Activated T-helper 2 cell treated with anti-CD3 and anti-CD28 coated beads, Interferon-gamma antibody, Interleukin-2, Interleukin-4, amounts not matched to agents 10 μg/mL and 5 μg/mL and 100 μg/mL, durations not matched to agents 14 hours and 24 hours and 36 hours (primary cell): ENCODE results near the gene PARP6. TPM values are rescaled to one million over a fixed set of nuclear protein-coding genes. Genes with fewer than 3 reads are reported as not detected.
A peak's percentile ranks its signal among the peaks of the same experiment; 100 is the strongest.

Experiments used
- DNase-seq: peaks from one replicate; pipeline ENCODE4 v3.0.0; 2021; ENCODE audit warnings: low spot score
- H3K27ac Mint-ChIP-seq: one replicate; pipeline ENCODE4 v1.8.0; 2021; ENCODE audit warnings: mixed read lengths
- H3K27me3 Mint-ChIP-seq: one replicate; pipeline ENCODE4 v1.8.0; 2021; ENCODE audit warnings: low read depth, mixed read lengths
- H3K36me3 Mint-ChIP-seq: one replicate; pipeline ENCODE4 v1.8.0; 2021; ENCODE audit warnings: low read depth, mixed read lengths
- H3K4me1 Mint-ChIP-seq: one replicate; pipeline ENCODE4 v1.8.0; 2021; ENCODE audit warnings: low read depth, mixed read lengths
- H3K4me3 Mint-ChIP-seq: one replicate; pipeline ENCODE4 v1.8.0; 2021; ENCODE audit warnings: low read depth, mild to moderate bottlenecking, moderate library complexity, mixed read lengths
- H3K9me3 Mint-ChIP-seq: one replicate; pipeline ENCODE4 v1.8.0; 2021; ENCODE audit warnings: mixed read lengths
- intact Hi-C: fragments of 100-400 bp; cut with micrococcal nuclease; formaldehyde crosslinking; loops from one replicate; pipeline ENCODE4 v1.15.1; 2023
- total RNA-seq: library from RNA; stranded (reverse); gene quantifications from 2 replicates; pipeline ENCODE4 v1.2.3, GENCODE V29; 2022

The PARP6 gene
- total RNA-seq, 1 donor from 2014 or later, result 73.1 TPM

DNA sequence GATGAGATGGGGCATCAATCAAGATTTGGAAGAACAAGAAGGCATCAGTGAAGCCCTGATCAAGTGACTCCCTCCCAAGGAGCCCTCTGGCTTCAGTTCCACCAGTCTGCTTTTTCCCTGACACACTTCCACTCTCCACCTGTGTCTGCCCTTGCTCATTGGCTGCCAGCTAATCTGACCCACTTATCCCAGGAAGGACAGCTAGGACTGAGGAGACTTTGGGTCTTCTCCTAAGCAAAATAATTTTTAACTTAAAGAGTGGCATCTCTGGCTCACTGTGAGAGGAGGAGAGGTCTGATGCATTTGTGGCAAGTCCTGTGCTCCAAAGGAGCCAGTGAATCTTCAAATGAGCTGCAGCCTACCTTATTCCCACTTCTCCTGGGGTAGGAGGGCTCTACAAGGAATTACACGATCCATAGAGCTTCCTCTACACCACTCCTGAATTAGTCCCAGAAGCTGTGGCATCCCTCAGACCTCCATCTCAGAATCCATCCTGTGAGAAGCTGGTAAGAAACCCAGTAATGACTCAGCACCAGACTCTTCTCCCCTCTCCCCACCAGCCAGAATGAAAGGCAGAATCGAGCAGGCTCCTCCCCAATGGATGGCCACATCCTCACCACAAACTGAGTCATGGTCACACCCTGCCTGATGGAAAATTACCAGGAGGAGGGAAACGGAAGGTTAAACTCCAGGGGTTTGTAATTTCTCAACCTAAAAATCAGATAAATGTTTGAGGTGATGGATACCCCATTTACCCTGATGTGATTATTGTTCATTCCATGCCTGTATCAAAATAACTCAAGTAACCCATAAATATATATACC, 35.1 kb downstream of the PARP6 start:
- peak; percentile 76 for DNase-seq
- Mint-ChIP-seq H3K27ac (peak overlapping the region; percentile 80), H3K9me3 (no peaks in the 10 kb centered on the region), H3K27me3 (no peaks in the 10 kb centered on the region), H3K36me3 (peaks cover 22% of the 10 kb centered on the region), H3K4me3 (peak overlapping the region; percentile 76), H3K4me1 (peaks cover 40% of the 10 kb centered on the region)
- intact Hi-C loops, result loop anchor here (1.0 kb wide), 1 partner anchor 9 kb away; no protein-coding TSS in a partner anchor

DNA sequence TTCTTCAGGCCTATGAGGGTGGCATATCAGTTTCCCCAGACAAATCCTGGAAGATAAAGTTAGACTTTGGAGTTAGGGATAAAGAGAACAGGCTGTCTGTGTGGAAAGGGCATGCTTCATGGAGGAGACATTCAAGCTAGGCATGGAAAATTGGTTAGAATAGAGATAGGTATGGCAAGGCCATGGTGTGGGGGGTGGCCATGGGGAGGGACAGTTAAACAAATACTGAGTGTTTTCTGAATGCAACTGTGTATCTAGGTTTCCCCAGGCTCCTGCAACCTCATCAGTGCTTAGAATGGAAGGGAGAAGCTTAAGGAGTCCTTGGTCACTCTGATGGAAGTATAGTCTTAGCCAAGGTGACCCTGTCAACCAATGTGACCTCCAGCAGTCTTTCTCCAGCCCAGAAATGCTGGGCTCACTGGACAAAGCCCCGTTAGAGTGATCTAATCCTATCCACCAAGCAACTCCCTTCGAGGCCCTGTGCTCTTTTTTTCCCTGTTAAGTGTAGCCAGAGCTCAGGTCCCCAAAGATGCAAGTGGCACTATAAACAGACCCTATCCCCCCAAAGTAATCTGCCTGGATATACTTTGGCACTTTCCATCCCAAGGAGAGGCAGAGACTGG, 35.9 kb downstream of the PARP6 start:
- no peak overlapping the region for H3K4me3 Mint-ChIP-seq
- no peaks in the 10 kb centered on the region for H3K9me3 Mint-ChIP-seq
- intact Hi-C loops, result loop anchor here (1.0 kb wide), 1 partner anchor 8 kb away; no protein-coding TSS in a partner anchor
- H3K27ac Mint-ChIP-seq, result peak overlapping the region; percentile 80
- peaks cover 15% of the 10 kb centered on the region for H3K36me3 Mint-ChIP-seq
- no peaks in the 10 kb centered on the region for H3K27me3 Mint-ChIP-seq
- H3K4me1 Mint-ChIP-seq, result peaks cover 48% of the 10 kb centered on the region
- DNase-seq, result no peak

DNA sequence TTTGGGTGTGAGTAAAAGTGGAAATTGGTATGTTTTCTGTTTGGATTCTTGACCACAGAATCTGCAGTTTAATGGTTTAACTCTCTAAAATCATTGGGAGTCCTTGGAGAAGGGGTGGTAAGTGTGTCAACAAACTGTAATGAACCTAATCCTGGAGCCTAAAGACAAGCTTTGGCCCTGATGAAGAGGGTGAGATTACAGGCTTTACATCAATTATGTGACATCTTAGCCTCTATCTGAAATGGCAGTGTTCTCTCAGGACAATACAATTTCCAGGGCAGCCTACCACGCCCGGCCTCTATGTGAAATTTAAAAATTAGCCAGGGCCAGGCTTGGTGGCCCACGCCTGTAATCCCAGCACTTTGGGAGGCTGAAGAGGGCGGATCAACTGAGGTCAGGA, 37.1 kb downstream of the PARP6 start:
- intact Hi-C loops, result no loop called here
- Mint-ChIP-seq H3K4me3 (no peak overlapping the region), H3K9me3 (no peaks in the 10 kb centered on the region), H3K27ac (no peak overlapping the region), H3K4me1 (peaks cover 48% of the 10 kb centered on the region), H3K27me3 (no peaks in the 10 kb centered on the region), H3K36me3 (peaks cover 10% of the 10 kb centered on the region)
- no peak for DNase-seq

DNA sequence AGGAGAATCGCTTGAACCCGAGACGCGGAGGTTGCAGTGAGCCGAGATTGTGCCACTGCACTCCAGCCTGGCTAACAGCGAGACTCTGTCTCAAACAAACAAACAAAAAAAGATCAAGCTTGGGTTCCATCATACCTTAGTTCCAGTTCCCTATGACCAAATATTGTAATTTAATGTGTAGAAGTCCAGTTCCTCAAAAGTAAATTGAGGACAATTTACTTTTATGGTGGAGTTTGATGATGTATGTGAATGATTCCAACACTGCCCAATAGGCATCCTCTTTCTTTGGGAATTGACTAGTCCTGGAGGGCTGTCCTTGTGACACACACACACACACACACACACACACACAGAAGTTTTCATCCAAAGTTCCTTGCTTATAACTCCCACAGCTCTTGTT, 38.6 kb downstream of the PARP6 start:
- no peak overlapping the region for H3K27ac Mint-ChIP-seq
- intact Hi-C loops, result no loop called here
- H3K27me3 Mint-ChIP-seq, result no peaks in the 10 kb centered on the region
- no peaks in the 10 kb centered on the region for H3K9me3 Mint-ChIP-seq
- peaks cover 42% of the 10 kb centered on the region for H3K4me1 Mint-ChIP-seq
- no peak overlapping the region for H3K4me3 Mint-ChIP-seq
- peaks cover 16% of the 10 kb centered on the region for H3K36me3 Mint-ChIP-seq
- DNase-seq, result no peak

DNA sequence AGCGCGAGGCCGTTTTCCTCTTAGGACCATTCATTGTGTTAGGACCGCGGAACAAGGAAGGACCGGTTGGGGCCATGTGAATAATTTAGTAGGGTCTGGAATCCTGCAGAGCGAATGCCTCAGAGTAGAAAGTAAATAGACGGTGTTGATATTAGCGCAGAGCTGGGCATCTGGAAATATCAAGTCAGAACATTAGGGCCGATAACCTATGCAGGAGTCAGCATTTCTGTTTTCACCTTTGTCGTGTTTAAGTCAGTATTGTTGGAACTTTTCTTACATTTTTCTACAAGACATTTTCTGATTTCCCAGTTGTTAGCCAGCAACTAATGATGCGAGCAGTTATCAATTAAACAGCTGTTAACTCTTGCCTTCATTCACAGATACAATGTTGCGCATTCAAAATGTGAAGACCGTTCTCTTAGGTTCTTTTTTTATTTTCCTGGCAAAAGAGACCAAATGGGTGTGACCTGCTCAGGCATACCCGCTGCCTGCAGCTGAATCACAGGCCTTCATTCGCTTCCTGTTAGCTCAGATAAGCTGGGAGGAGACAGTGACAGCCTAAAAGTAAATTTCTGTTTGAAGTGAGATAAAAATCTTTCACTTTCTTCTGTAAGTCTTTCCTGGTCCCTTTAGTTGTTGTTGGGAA, 40.4 kb downstream of the PARP6 start:
- no peaks in the 10 kb centered on the region for H3K9me3 Mint-ChIP-seq
- DNase-seq, result peak; percentile 48
- H3K27me3 Mint-ChIP-seq, result no peaks in the 10 kb centered on the region
- peaks cover 30% of the 10 kb centered on the region for H3K4me1 Mint-ChIP-seq
- intact Hi-C loops, result loop anchor here (1.0 kb wide), 1 partner anchor 40 kb away; the partner anchor contains the start of gene PARP6
- peaks cover 33% of the 10 kb centered on the region for H3K36me3 Mint-ChIP-seq
- H3K4me3 Mint-ChIP-seq, result peak overlapping the region; percentile 99
- peak overlapping the region; percentile 100 for H3K27ac Mint-ChIP-seq

DNA sequence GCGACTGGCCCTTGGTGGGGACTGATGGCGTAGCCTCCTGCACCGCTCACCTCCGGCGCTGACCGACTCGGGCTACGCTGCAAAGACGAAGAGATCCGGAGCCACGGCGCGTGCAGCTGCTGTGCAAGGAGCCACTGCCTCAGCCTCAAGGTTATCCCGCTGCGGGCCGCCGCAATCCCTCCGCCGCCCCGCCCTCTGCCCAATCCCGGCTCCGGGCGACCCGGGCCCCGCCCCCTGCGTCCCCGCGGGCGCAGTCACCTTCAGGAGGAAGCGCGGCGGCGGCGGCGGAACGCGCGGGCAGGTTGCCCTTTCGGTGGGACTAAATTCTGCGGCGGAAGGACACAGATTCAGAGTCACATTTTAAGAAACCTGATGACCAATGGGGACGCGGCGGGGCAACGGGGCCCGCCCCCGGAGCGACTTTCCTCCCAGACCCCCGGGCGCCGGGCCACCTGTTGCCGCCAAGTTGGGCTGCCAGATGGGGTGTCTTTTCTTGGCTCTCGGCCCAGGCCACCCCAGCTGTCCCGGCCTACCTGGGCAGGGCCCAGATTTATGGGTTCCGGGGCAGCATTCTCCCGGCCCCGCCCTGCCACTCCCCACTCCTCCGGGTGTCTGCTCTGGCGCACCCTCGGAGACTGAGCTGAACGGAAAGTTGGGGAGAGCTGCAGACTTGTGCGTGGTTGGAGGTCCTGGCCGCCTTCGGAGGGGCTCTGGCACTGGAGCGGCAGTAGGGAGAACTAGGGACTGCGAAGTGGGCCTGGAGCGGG, 41.1 kb downstream of the PARP6 start, which contains the start of gene PKM:
Gene PKM, minus strand, starts transcription at position 125 of the 767 bp plus-strand sequence. CDS start 12,093 bp downstream, outside the sequence.
- Mint-ChIP-seq H3K36me3 (peaks cover 39% of the 10 kb centered on the region), H3K4me3 (peak within 1 kb of the TSS; percentile 99), H3K27ac (peak within 1 kb of the TSS; percentile 100), H3K9me3 (no peaks in the 10 kb centered on the region), H3K4me1 (peaks cover 28% of the 10 kb centered on the region), H3K27me3 (no peaks in the 10 kb centered on the region)
- DNase-seq, result peak; percentile 93
- intact Hi-C loops, result no loop called here

DNA sequence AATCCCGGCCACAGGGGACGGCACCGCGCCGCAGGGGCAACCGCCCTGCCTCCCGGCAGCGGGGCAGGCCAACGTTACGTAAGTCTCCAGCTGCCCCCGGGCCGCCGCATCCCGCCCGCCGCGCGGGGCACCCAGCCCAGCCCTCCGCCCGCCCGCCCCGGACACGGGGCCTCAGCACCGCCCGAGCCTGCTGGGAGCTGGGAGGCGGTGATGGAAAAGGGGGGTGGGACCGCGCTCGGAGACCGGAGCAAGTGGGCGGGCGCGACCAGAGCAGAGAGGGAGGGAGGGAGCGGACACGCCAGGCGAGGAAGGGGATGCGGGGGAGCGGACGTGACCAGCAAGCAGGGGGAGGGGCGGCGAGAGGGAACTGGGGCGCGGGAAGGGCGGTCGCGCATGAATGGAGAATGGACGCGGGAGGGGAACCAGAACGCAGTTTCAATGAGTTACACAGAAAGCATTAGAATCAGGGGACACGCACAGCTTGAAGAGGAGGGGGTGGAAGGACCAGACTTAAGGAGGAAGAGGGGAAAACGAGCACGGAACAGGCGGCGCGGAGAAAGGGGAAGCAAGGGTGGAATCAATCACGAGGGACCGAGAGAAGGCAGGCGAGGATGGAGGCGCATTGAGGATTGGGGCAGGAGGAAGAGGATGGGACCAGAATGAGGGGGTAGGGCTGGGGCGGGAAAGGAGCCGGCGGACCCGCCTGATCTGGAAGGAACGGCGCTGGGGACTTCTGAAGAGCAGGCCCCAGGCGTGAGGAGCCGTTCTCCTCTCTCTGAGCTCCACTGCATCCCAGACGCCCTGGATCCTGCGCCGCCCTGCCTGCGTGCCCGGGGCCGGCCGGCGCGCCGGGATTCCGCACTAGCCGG, 41.9 kb downstream of the PARP6 start:
- intact Hi-C loops, result loop anchor here (1.0 kb wide), 1 partner anchor 244 kb away; the partner anchor contains the start of gene ARIH1
- DNase-seq, result peak; percentile 68
- H3K4me3 Mint-ChIP-seq, result peak overlapping the region; percentile 99
- H3K9me3 Mint-ChIP-seq, result no peaks in the 10 kb centered on the region
- peaks cover 46% of the 10 kb centered on the region for H3K36me3 Mint-ChIP-seq
- peaks cover 33% of the 10 kb centered on the region for H3K4me1 Mint-ChIP-seq
- H3K27ac Mint-ChIP-seq, result peak overlapping the region; percentile 100
- H3K27me3 Mint-ChIP-seq, result no peaks in the 10 kb centered on the region

DNA sequence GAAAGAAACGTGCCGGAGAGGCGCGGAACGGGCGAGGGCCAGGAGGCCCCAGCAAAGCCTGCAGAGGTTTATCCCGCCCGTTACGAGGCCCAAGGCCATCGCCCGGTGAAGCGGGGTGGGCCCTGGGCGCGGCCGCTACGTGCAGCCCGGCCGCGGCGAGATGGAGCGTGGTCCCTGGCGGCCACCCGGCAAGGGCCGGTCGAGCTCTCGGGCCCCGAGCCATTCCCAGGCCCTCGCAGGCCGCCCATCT, 42.5 kb downstream of the PARP6 start:
- Mint-ChIP-seq H3K36me3 (peaks cover 50% of the 10 kb centered on the region), H3K27ac (peak overlapping the region; percentile 98), H3K4me3 (peak overlapping the region; percentile 99), H3K9me3 (no peaks in the 10 kb centered on the region), H3K27me3 (no peaks in the 10 kb centered on the region), H3K4me1 (peaks cover 36% of the 10 kb centered on the region)
- intact Hi-C loops, result loop anchor here (1.0 to 10.0 kb wide), 6 partner anchors 31 to 915 kb away; partner anchors contain the start of genes ADPGK, ARIH1, HEXA and MYO9A
- DNase-seq, result no peak

DNA sequence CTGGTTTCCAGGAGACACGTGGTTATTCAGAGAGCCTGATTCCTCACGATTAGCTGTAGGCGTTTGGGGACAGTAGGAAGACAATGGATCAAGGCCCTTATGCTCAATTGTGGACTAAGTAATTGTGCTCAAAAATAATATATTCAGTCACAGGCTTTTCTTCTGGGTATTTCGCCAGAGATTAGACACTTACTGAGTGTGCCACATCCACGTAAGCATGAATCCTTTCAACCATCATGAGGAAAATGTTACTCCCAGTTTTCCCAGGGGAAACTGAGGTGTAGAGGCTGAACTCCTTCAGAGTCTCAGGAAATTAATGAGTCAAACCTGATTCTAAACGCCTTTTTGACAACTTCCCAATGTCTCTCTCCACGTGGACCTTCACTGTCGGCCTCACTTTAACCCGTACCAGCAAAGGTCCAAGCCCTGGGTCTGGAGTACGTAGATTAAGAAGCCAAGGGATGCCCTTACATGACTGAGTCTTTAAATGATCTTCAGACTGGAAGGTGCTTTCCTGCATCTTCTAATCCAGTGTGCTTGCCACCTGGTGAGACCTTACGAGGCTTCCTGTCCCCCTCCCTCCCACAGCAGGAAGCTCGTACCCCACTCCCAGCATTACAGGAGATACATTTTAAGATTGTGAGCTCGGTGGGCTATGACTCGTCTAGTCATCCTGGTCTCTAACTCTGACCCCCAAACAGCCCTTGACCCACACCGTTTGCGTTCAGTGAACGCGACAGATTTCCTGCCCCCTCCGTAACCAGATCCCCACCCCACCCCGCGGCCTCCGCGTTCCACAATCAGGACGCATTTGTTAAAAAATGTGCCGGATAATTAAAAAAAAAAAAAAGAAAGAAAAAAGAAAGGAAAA, 43.0 kb downstream of the PARP6 start:
- Mint-ChIP-seq H3K4me1 (peaks cover 36% of the 10 kb centered on the region), H3K27ac (peak overlapping the region; percentile 98), H3K36me3 (peaks cover 52% of the 10 kb centered on the region), H3K27me3 (no peaks in the 10 kb centered on the region), H3K9me3 (no peaks in the 10 kb centered on the region), H3K4me3 (peak overlapping the region; percentile 99)
- intact Hi-C loops, result loop anchor here (2.0 to 10.0 kb wide), 5 partner anchors 31 to 915 kb away; partner anchors contain the start of genes ADPGK, HEXA, MYO9A and SENP8
- DNase-seq, result peak; percentile 34

DNA sequence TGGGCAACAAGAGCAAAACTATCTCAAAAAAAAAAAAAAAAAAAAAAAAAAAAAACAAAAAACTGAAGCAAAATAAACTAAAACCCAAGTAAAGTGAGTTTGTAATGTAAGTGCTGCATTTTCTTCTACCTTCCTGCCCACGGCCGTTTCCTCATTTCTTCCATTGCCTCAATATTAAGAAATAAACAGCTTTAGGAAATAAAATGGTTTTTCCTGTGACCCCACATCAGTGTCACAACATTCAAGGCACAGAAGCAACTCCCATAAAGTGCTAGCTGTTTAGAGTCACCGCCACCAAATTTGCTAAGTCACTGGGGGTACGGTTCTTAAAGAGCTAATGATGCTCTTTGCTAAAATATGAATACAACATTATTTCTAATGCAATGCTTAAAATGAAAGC, 44.6 kb downstream of the PARP6 start:
- intact Hi-C loops, result loop anchor here (1.0 to 10.0 kb wide), 7 partner anchors 10 to 917 kb away; partner anchors contain the start of genes ADPGK, HEXA, MYO9A and PARP6
- no peaks in the 10 kb centered on the region for H3K27me3 Mint-ChIP-seq
- H3K4me1 Mint-ChIP-seq, result peaks cover 44% of the 10 kb centered on the region
- peaks cover 68% of the 10 kb centered on the region for H3K36me3 Mint-ChIP-seq
- no peak for DNase-seq
- H3K9me3 Mint-ChIP-seq, result no peaks in the 10 kb centered on the region
- peak overlapping the region; percentile 99 for H3K4me3 Mint-ChIP-seq
- H3K27ac Mint-ChIP-seq, result peak overlapping the region; percentile 98

DNA sequence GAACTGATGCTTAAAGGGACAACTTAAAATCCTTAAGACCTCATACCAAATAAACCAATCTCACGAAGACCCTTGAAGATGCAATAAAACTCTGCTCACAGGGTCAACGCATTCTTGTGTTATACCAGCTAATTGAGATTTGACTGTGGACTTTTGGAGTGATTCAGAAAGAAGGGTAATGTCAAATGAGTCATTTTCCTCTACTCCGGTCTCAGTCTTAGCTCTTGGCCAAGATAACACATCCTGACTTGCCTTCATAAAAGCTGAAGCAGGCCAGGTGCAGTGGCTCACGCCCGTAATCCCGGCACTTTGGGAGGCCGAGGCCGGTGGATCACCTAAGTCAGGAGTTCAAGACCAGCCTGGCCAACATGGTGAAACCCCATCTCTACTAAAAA, 45.2 kb downstream of the PARP6 start:
- no peaks in the 10 kb centered on the region for H3K9me3 Mint-ChIP-seq
- peak; percentile 35 for DNase-seq
- peaks cover 73% of the 10 kb centered on the region for H3K36me3 Mint-ChIP-seq
- peaks cover 44% of the 10 kb centered on the region for H3K4me1 Mint-ChIP-seq
- H3K4me3 Mint-ChIP-seq, result peak overlapping the region; percentile 99
- intact Hi-C loops, result loop anchor here (1.0 to 10.0 kb wide), 4 partner anchors 45 to 918 kb away; partner anchors contain the start of genes ADPGK, MYO9A, PARP6 and SENP8
- H3K27ac Mint-ChIP-seq, result peak overlapping the region; percentile 98
- H3K27me3 Mint-ChIP-seq, result no peaks in the 10 kb centered on the region
